Measurements from ENCODE around the gene ME3. TPM values are rescaled to one million over a fixed set of nuclear protein-coding genes. Genes with fewer than 3 reads are reported as not detected.

The ME3 gene
- total RNA-seq, 1 experiment from 2014 or later: 0.30 TPM

- no peaks in the 10 kb centered on the region for H3K4me1 ChIP-seq (ENCODE audit: control insufficient read depth in 1 of 2, insufficient read depth in 2 of 2, low read length in 2 of 2)
- no peaks in the 10 kb centered on the region for H3K36me3 ChIP-seq (ENCODE audit: control insufficient read depth in 1 of 2, insufficient read depth in 2 of 2, low read length in 2 of 2)
- H3K9me2 ChIP-seq (ENCODE audit: insufficient read depth): no peaks in the 10 kb centered on the region
- no TSS peak for BruUV-seq (replicated peaks)
- H3K9me3 ChIP-seq (ENCODE audit: control insufficient read depth in 1 of 2, insufficient read depth in 1 of 2, low read depth in 1 of 2, low read length in 2 of 2): no peaks in the 10 kb centered on the region
- ChIA-PET POLR2A (no interaction called here), RAD21 (ENCODE audit: low non-redundant PET in 1 of 2, low total read pairs in 2 of 2, uncharacterized antibody in 2 of 2, unreplicated experiment in 2 of 2) (no interaction called here), CTCF (no interaction called here)
- no peak overlapping the region for H3K4me3 ChIP-seq (replicated peaks in 1 of 2; ENCODE audit: low read depth in 1 of 2, low read length in 2 of 2)
- H2AFZ ChIP-seq (ENCODE audit: low read depth, low read length, poor library complexity, severe bottlenecking): no peak overlapping the region
- TF ChIP-seq CTCF (IDR thresholded peaks at IDR 0.05 in 2 of 3, conservative IDR thresholded peaks at IDR 0.05 in 1 of 3; ENCODE audit: borderline replicate concordance in 1 of 3, insufficient read depth in 1 of 3, low read depth in 2 of 3, low read length in 2 of 3): no peak
- no peak for TF ChIP-seq CBX3 (IDR thresholded peaks at IDR 0.05; ENCODE audit: low read depth)
- TF ChIP-seq SRF (IDR thresholded peaks at IDR 0.05; ENCODE audit: low read depth): no peak
- no peak for TF ChIP-seq EGR1 (IDR thresholded peaks at IDR 0.05; ENCODE audit: low read depth)
- TF ChIP-seq ELF1 (IDR thresholded peaks at IDR 0.05; ENCODE audit: borderline replicate concordance, low read depth): no peak
- TF ChIP-seq, protein P1, sequence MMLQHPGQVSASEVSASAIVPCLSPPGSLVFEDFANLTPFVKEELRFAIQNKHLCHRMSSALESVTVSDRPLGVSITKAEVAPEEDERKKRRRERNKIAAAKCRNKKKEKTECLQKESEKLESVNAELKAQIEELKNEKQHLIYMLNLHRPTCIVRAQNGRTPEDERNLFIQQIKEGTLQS (IDR thresholded peaks at IDR 0.05): no peak
- TF ChIP-seq EZH2phosphoT487 (IDR thresholded peaks at IDR 0.05; ENCODE audit: borderline replicate concordance): no peak
- no peak for TF ChIP-seq CEBPB (IDR thresholded peaks at IDR 0.05; ENCODE audit: low read depth)
- no peak for TF ChIP-seq FOSL1 (IDR thresholded peaks at IDR 0.05; ENCODE audit: low read depth)
- TF ChIP-seq, protein P2, sequence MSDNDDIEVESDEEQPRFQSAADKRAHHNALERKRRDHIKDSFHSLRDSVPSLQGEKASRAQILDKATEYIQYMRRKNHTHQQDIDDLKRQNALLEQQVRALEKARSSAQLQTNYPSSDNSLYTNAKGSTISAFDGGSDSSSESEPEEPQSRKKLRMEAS (IDR thresholded peaks at IDR 0.05): no peak
- TF ChIP-seq ZBTB33 (IDR thresholded peaks at IDR 0.05; ENCODE audit: extremely low read depth, insufficient replicate concordance, low read length): no peak
- TF ChIP-seq RAD21 (IDR thresholded peaks at IDR 0.05; ENCODE audit: low read depth): no peak
- TF ChIP-seq, protein P3, sequence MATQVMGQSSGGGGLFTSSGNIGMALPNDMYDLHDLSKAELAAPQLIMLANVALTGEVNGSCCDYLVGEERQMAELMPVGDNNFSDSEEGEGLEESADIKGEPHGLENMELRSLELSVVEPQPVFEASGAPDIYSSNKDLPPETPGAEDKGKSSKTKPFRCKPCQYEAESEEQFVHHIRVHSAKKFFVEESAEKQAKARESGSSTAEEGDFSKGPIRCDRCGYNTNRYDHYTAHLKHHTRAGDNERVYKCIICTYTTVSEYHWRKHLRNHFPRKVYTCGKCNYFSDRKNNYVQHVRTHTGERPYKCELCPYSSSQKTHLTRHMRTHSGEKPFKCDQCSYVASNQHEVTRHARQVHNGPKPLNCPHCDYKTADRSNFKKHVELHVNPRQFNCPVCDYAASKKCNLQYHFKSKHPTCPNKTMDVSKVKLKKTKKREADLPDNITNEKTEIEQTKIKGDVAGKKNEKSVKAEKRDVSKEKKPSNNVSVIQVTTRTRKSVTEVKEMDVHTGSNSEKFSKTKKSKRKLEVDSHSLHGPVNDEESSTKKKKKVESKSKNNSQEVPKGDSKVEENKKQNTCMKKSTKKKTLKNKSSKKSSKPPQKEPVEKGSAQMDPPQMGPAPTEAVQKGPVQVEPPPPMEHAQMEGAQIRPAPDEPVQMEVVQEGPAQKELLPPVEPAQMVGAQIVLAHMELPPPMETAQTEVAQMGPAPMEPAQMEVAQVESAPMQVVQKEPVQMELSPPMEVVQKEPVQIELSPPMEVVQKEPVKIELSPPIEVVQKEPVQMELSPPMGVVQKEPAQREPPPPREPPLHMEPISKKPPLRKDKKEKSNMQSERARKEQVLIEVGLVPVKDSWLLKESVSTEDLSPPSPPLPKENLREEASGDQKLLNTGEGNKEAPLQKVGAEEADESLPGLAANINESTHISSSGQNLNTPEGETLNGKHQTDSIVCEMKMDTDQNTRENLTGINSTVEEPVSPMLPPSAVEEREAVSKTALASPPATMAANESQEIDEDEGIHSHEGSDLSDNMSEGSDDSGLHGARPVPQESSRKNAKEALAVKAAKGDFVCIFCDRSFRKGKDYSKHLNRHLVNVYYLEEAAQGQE (IDR thresholded peaks at IDR 0.05; ENCODE audit: low read depth): no peak
- TF ChIP-seq SIN3A (IDR thresholded peaks at IDR 0.05; ENCODE audit: low read depth): no peak
- TF ChIP-seq TCF7L2 (IDR thresholded peaks at IDR 0.05; ENCODE audit: borderline replicate concordance, extremely low read depth, insufficient read depth, insufficient read length): no peak
- no peak overlapping the region for H3K9ac ChIP-seq (ENCODE audit: low read length)
- H3K79me2 ChIP-seq (ENCODE audit: insufficient read depth, low read length): no peaks in the 10 kb centered on the region
- no peak overlapping the region for H3K4me2 ChIP-seq (ENCODE audit: low read length)
- no peak for ATAC-seq
- no peaks in the 10 kb centered on the region for H4K20me1 ChIP-seq (ENCODE audit: insufficient read depth)
- no peaks in the 10 kb centered on the region for H3K27me3 ChIP-seq (ENCODE audit: insufficient read depth, low read length)
- no peak for DNase-seq (ENCODE audit: low read depth, low spot score)
- H3K27ac ChIP-seq (ENCODE audit: low read depth, low read length): no peak overlapping the region
- intact Hi-C loops (cut with micrococcal nuclease): no loop called here
These were observed 181.8 kb downstream of the ME3 start for GRCh38 chr11:86490582-86490981.

Measured in HCT116 (cell line).